ENCODE data around the gene TPH2. TPM values are rescaled to one million over a fixed set of nuclear protein-coding genes. Genes with fewer than 3 reads are reported as not detected.

Gene TPH2
- total and polyA plus RNA-seq, 7 donors: 0.01 TPM; not detected in 6

DNA sequence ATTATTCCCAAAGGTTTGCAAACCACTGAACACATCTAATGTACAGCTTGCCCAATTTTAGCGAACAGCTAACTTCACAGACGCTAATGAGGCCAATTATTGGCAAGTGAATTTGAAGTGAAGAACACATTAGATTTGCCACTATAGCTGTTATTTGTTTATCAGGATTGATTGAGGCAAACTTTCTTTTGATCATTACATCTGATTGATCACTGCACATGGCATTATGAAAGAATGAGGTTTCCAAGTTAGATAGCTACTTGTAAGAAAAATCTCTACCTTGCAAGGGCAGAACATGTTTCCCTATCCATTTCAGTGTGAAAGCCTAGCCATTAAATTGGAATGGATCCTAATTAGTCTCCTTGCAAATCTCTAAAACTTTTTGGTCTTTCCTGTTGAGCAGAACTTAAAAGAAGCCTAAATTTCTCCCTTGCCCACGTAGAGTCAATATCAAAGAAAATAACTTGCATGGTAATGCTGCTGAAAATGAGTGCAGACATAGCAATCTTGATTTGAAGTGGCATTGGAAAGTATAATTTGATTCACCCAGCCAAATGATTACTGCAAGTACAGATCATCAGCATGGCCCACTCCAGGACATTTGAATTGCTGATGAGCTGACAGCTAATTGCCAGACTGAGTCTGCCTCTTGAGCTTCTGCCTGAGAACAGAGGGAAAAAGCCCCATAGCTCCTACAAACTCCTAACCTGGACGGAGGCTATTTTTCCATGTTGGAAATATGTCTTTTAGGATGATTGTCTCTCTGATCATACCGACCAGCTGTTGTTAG, 98.6 kb downstream of the TPH2 start:
- H3K27me3 ChIP-seq (ENCODE audit: insufficient read depth in 3 of 3, low read length in 2 of 3): no peaks in the 10 kb centered on the region
- ATAC-seq (no peak), DNase-seq (no peak)
- 77 to 85% (median 83%) methylated on average over 5 of the region's 5 CpGs for WGBS, 3 donors
- no peaks in the 10 kb centered on the region for H3K4me1 ChIP-seq
- H3K27ac ChIP-seq: no peak overlapping the region
- no peaks in the 10 kb centered on the region for H3K36me3 ChIP-seq (ENCODE audit: insufficient read depth in 1 of 2, low read depth in 1 of 2)
- intact Hi-C loops (cut with DNase I): no loop called here
- H3K9me3 ChIP-seq: no peaks in the 10 kb centered on the region
- no peak for TF ChIP-seq CTCF (IDR thresholded peaks at IDR 0.05)
- no peak overlapping the region for H3K4me3 ChIP-seq

DNA sequence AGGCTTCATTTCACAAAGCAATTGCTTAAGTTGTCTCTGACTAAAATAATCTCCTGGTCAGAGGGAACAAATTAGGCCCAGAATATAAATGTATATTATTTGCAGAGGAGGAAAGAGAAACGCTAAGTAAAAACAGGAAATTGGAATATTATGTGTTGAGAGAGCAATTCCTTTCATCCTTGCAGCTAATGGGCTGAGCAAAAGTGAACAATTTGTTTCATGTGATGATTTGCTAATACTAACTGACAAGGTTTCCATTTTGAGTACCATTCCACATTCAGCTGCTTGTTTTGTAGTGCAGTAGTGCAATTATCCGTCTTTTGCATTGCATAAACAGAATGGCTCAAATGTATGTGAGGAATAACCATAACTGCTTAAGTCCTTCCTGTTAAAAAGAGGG, 103.2 kb downstream of the TPH2 start:
- ATAC-seq (no peak), DNase-seq (no peak)
- no peak for TF ChIP-seq CTCF (IDR thresholded peaks at IDR 0.05)
- Histone ChIP-seq H3K27ac (no peak overlapping the region), H3K4me3 (no peak overlapping the region), H3K36me3 (ENCODE audit: insufficient read depth in 1 of 2, low read depth in 1 of 2) (no peaks in the 10 kb centered on the region), H3K4me1 (no peaks in the 10 kb centered on the region), H3K27me3 (ENCODE audit: insufficient read depth in 3 of 3, low read length in 2 of 3) (no peaks in the 10 kb centered on the region), H3K9me3 (no peaks in the 10 kb centered on the region)
- intact Hi-C loops (cut with DNase I): no loop called here
- 76 to 77% (median 77%) methylated on average over 2 of the region's 2 CpGs for WGBS, 3 donors

DNA sequence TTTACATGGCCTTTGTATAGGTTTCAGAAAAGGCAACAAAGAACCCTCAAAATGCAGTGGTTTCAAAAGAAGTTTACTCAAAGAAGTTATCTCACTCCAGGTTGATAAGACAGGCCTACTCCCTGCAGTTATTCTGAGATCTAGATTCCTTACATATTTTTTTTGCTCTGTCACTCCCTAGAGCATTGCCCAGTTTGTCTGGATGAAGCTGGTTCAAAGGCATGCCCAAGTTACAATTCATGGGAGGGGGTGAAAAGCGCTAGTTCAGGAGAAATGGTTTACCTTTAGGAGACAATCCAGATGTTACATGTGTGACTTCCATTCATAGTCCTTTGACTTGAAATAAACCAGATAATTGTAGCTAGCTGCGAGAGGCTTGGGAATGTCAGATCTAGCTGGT, 115.0 kb downstream of the TPH2 start:
- no peak for ATAC-seq
- WGBS, 3 donors: 83 to 91% (median 84%) methylated on average over 2 of the region's 2 CpGs
- H3K27ac ChIP-seq: no peak overlapping the region
- no peaks in the 10 kb centered on the region for H3K36me3 ChIP-seq (ENCODE audit: insufficient read depth in 1 of 2, low read depth in 1 of 2)
- intact Hi-C loops (cut with DNase I): no loop called here
- TF ChIP-seq CTCF (IDR thresholded peaks at IDR 0.05): no peak
- H3K4me3 ChIP-seq: no peak overlapping the region
- DNase-seq: no peak
- no peaks in the 10 kb centered on the region for H3K4me1 ChIP-seq
- no peaks in the 10 kb centered on the region for H3K9me3 ChIP-seq
- H3K27me3 ChIP-seq (ENCODE audit: insufficient read depth in 3 of 3, low read length in 2 of 3): no peaks in the 10 kb centered on the region

DNA sequence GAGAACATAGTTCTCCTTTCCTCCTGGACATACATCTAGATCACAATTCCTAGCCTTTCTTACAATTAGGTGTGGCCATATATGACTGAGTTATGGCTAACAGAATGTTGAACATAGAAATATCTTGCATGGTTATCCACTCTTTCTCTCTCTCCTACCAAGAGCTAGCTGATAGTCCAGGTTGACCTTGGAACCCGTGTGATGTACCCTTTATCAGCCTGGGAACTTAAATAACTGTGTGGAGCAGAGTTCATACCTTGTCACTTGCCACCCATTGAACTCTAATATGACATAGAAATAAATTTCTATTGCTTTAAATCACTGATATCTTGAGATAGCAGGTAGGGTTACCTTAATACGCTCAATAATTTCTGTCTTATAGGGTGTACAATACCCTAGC, 115.9 kb downstream of the TPH2 start:
- Histone ChIP-seq H3K4me3 (no peak overlapping the region), H3K9me3 (no peaks in the 10 kb centered on the region), H3K36me3 (ENCODE audit: insufficient read depth in 1 of 2, low read depth in 1 of 2) (no peaks in the 10 kb centered on the region), H3K27me3 (ENCODE audit: insufficient read depth in 3 of 3, low read length in 2 of 3) (no peaks in the 10 kb centered on the region), H3K27ac (no peak overlapping the region), H3K4me1 (no peaks in the 10 kb centered on the region)
- no peak for DNase-seq
- WGBS, 3 donors: 71 to 80% (median 76%) methylated on average over 2 of the region's 2 CpGs
- no peak for ATAC-seq
- intact Hi-C loops (cut with DNase I): no loop called here
- TF ChIP-seq CTCF (IDR thresholded peaks at IDR 0.05): no peak

Measured in psoas muscle (tissue), 8 donors.